WI38 (cell line): Measurements from ENCODE around the gene CRYL1.

Experiments
- H3K4me3 ChIP-seq: 2 replicates; pipeline ENCODE4 v1.5.1; 2011; ENCODE audit warnings: low read depth, mild to moderate bottlenecking, control low read depth, low read length
- CTCF ChIP-seq: IDR thresholded peaks from 2 replicates; pipeline ENCODE4 v1.5.1; 2012; ENCODE audit warnings: low read depth, mild to moderate bottlenecking, control low read depth, low read length

CRYL1 gene

GRCh38 chr13:20414546-20415305 lies 110.9 kb downstream of the CRYL1 start:
- no peak for TF ChIP-seq CTCF
- H3K4me3 ChIP-seq, result no peak overlapping the region

GRCh38 chr13:20412691-20413355 lies 112.8 kb downstream of the CRYL1 start:
- TF ChIP-seq CTCF, result no peak
- H3K4me3 ChIP-seq, result peak overlapping the region; percentile 14; the same call in 1 of the 2 replicates

- TF ChIP-seq CTCF, result no peak
Measured at GRCh38 chr13:20411638-20412342, 113.9 kb downstream of the CRYL1 start.

GRCh38 chr13:20410726-20411125 lies 114.9 kb downstream of the CRYL1 start:
- H3K4me3 ChIP-seq, result no peak overlapping the region
- TF ChIP-seq CTCF, result no peak

More at GRCh38 chr13:20411638-20412342, 113.9 kb downstream of the CRYL1 start:
- H3K4me3 ChIP-seq, result no peak overlapping the region

GRCh38 chr13:20408181-20408580 lies 117.5 kb downstream of the CRYL1 start:
- TF ChIP-seq CTCF, result no peak
- no peak overlapping the region for H3K4me3 ChIP-seq

- no peak overlapping the region for H3K4me3 ChIP-seq
- no peak for TF ChIP-seq CTCF
Measured at GRCh38 chr13:20407759-20408158, 117.9 kb downstream of the CRYL1 start.
